Measurements from ENCODE around the gene ATP6V0A4. TPM values are rescaled to one million over a fixed set of nuclear protein-coding genes. Genes with fewer than 3 reads are reported as not detected.

Gene ATP6V0A4
- total RNA-seq, 1 donor from 2014 or later, result 1.2 TPM

GRCh38 chr7:138781004-138781403 lies 17.0 kb downstream of the ATP6V0A4 start:
- intact Hi-C loops (cut with DNase I), result no loop called here
- no peak for TF ChIP-seq POLR2A (IDR thresholded peaks at IDR 0.05)
- TF ChIP-seq POLR2AphosphoS5 (IDR thresholded peaks at IDR 0.05; ENCODE audit: insufficient read depth in 1 of 2, low read depth in 1 of 2), result no peak
- TF ChIP-seq CTCF (IDR thresholded peaks at IDR 0.05), result no peak
- H3K27me3 ChIP-seq, result no peaks in the 10 kb centered on the region
- no peak overlapping the region for H3K27ac ChIP-seq
- no peaks in the 10 kb centered on the region for H3K4me1 ChIP-seq
- no peak for DNase-seq (ENCODE audit: extremely low spot score in 2 of 2)
- H3K9me3 ChIP-seq, result no peaks in the 10 kb centered on the region
- H3K36me3 ChIP-seq, result no peaks in the 10 kb centered on the region
- H3K4me3 ChIP-seq, result no peak overlapping the region

- DNase-seq (ENCODE audit: extremely low spot score in 2 of 2), result no peak
- intact Hi-C loops (cut with DNase I), result no loop called here
- no peak overlapping the region for H3K27ac ChIP-seq
- TF ChIP-seq POLR2A (IDR thresholded peaks at IDR 0.05), result no peak
- TF ChIP-seq POLR2AphosphoS5 (IDR thresholded peaks at IDR 0.05; ENCODE audit: insufficient read depth in 1 of 2, low read depth in 1 of 2), result no peak
- TF ChIP-seq CTCF (IDR thresholded peaks at IDR 0.05), result no peak
- no peaks in the 10 kb centered on the region for H3K36me3 ChIP-seq
- H3K27me3 ChIP-seq, result no peaks in the 10 kb centered on the region
- H3K9me3 ChIP-seq, result no peaks in the 10 kb centered on the region
- no peaks in the 10 kb centered on the region for H3K4me1 ChIP-seq
- H3K4me3 ChIP-seq, result no peak overlapping the region
These were observed 21.7 kb downstream of the ATP6V0A4 start for GRCh38 chr7:138776166-138776833.

GRCh38 chr7:138773817-138774216 lies 24.2 kb downstream of the ATP6V0A4 start:
- Histone ChIP-seq H3K9me3 (no peaks in the 10 kb centered on the region), H3K36me3 (no peaks in the 10 kb centered on the region), H3K4me3 (no peak overlapping the region), H3K4me1 (no peaks in the 10 kb centered on the region), H3K27me3 (no peaks in the 10 kb centered on the region), H3K27ac (no peak overlapping the region)
- DNase-seq (ENCODE audit: extremely low spot score in 2 of 2), result no peak
- intact Hi-C loops (cut with DNase I), result no loop called here
- TF ChIP-seq POLR2A (IDR thresholded peaks at IDR 0.05) (no peak), CTCF (IDR thresholded peaks at IDR 0.05) (no peak), POLR2AphosphoS5 (IDR thresholded peaks at IDR 0.05; ENCODE audit: insufficient read depth in 1 of 2, low read depth in 1 of 2) (no peak)

GRCh38 chr7:138773176-138773575 lies 24.8 kb downstream of the ATP6V0A4 start:
- H3K27me3 ChIP-seq, result no peaks in the 10 kb centered on the region
- no peak for DNase-seq (ENCODE audit: extremely low spot score in 2 of 2)
- TF ChIP-seq POLR2A (IDR thresholded peaks at IDR 0.05) (no peak), POLR2AphosphoS5 (IDR thresholded peaks at IDR 0.05; ENCODE audit: insufficient read depth in 1 of 2, low read depth in 1 of 2) (no peak), CTCF (IDR thresholded peaks at IDR 0.05) (no peak)
- H3K36me3 ChIP-seq, result no peaks in the 10 kb centered on the region
- intact Hi-C loops (cut with DNase I), result no loop called here
- no peaks in the 10 kb centered on the region for H3K4me1 ChIP-seq
- H3K4me3 ChIP-seq, result no peak overlapping the region
- no peaks in the 10 kb centered on the region for H3K9me3 ChIP-seq
- no peak overlapping the region for H3K27ac ChIP-seq

GRCh38 chr7:138770904-138771303 lies 27.1 kb downstream of the ATP6V0A4 start:
- Histone ChIP-seq H3K9me3 (no peaks in the 10 kb centered on the region), H3K27ac (no peak overlapping the region), H3K4me3 (no peak overlapping the region), H3K36me3 (no peaks in the 10 kb centered on the region), H3K4me1 (no peaks in the 10 kb centered on the region), H3K27me3 (no peaks in the 10 kb centered on the region)
- DNase-seq (ENCODE audit: extremely low spot score in 2 of 2), result no peak
- no peak for TF ChIP-seq CTCF (IDR thresholded peaks at IDR 0.05)
- TF ChIP-seq POLR2A (IDR thresholded peaks at IDR 0.05), result no peak
- TF ChIP-seq POLR2AphosphoS5 (IDR thresholded peaks at IDR 0.05; ENCODE audit: insufficient read depth in 1 of 2, low read depth in 1 of 2), result no peak
- intact Hi-C loops (cut with DNase I), result no loop called here
